ENCODE results near the gene NMRAL1.

NMRAL1 gene

DNA sequence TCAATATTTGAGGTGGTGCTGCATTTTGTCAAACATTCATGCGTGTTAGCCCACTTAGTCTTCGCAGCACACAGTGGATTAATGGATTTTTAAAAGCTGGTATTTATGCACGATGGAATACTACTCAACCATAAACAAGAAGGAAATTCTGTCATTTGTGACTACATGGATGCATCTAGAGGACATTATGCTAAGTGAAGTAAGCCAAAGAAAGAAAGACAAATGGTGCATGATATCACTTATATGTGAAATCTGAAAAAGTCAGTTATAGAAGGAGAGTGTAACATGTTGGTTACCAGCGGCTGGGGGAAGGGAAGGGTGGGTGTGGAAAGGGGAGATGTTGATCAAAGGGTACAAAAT lies 24.8 kb upstream of the NMRAL1 start:
- TF ChIP-seq, protein P1, sequence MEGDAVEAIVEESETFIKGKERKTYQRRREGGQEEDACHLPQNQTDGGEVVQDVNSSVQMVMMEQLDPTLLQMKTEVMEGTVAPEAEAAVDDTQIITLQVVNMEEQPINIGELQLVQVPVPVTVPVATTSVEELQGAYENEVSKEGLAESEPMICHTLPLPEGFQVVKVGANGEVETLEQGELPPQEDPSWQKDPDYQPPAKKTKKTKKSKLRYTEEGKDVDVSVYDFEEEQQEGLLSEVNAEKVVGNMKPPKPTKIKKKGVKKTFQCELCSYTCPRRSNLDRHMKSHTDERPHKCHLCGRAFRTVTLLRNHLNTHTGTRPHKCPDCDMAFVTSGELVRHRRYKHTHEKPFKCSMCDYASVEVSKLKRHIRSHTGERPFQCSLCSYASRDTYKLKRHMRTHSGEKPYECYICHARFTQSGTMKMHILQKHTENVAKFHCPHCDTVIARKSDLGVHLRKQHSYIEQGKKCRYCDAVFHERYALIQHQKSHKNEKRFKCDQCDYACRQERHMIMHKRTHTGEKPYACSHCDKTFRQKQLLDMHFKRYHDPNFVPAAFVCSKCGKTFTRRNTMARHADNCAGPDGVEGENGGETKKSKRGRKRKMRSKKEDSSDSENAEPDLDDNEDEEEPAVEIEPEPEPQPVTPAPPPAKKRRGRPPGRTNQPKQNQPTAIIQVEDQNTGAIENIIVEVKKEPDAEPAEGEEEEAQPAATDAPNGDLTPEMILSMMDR (IDR thresholded peaks at IDR 0.05; ENCODE audit: unreplicated experiment in 3 of 3) = no peak
- Mint-ChIP-seq H3K27ac (no peak overlapping the region), H3K9me3 (no peaks in the 10 kb centered on the region), H3K4me3 (no peak overlapping the region), H3K36me3 (ENCODE audit: low read depth) (no peaks in the 10 kb centered on the region), H3K4me1 (peaks cover 23% of the 10 kb centered on the region), H3K27me3 (ENCODE audit: low read depth) (no peaks in the 10 kb centered on the region)

DNA sequence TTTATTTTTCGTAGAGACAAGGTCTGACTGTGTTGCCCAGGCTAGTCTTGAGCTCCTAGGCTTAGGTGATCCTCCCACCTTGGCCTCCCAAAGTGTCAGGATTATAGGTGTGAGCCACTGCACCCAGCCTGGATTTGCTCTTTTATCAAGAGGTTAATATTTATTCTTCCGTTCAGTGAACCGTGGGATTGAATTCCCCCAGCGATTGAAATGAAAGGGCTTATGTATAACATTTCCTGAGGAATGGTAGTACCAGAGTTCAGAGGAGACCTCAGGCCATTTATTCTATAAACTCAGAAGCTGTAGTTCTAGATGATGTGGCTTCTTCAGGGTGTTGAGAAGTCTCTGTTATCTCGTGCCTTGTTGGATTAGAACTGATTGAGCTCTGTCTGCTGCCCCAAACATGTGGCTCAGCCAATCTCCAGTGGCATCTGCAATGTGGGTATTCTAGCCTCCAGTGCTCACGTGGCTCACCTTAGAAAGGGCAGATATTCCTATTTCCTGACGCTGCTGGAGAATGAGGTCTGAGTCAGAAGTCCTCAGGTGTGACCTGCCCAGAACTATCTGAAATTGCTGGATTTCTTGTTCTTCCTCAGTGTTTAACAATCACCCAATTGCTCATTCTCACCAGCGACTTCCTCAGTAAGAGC lies 24.2 kb upstream of the NMRAL1 start:
- Mint-ChIP-seq H3K27me3 (ENCODE audit: low read depth) (no peaks in the 10 kb centered on the region), H3K9me3 (no peaks in the 10 kb centered on the region), H3K4me1 (peaks cover 23% of the 10 kb centered on the region), H3K36me3 (ENCODE audit: low read depth) (no peaks in the 10 kb centered on the region), H3K4me3 (no peak overlapping the region), H3K27ac (peak overlapping the region; percentile 13 to 67 (median 31))
- TF ChIP-seq, protein P1 (IDR thresholded peaks at IDR 0.05; ENCODE audit: unreplicated experiment in 3 of 3) = no peak

DNA sequence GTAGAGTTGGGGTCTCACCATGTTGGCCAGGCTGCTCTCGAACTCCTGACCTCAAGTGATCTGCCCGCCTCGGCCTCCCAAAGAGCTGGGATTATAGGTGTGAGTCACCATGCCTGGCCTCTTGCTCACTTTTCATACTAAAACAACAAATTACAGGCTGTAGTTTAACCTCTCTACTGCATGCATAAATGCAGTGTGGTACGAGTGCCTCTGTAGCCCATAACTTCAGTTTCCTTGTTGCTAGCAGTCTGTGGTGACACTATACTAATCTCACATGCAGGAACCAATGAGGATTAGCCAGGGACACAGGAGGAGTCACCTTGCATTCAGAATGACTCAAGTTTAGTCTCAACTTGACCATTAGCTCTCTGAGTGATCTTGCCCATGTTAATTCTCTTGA lies 21.9 kb upstream of the NMRAL1 start:
- no peaks in the 10 kb centered on the region for H3K9me3 Mint-ChIP-seq
- H3K4me1 Mint-ChIP-seq = peaks cover 22% of the 10 kb centered on the region
- no peaks in the 10 kb centered on the region for H3K27me3 Mint-ChIP-seq (ENCODE audit: low read depth)
- H3K27ac Mint-ChIP-seq = no peak overlapping the region
- TF ChIP-seq, protein P1 (IDR thresholded peaks at IDR 0.05; ENCODE audit: unreplicated experiment in 3 of 3) = no peak
- no peaks in the 10 kb centered on the region for H3K36me3 Mint-ChIP-seq (ENCODE audit: low read depth)
- no peak overlapping the region for H3K4me3 Mint-ChIP-seq

DNA sequence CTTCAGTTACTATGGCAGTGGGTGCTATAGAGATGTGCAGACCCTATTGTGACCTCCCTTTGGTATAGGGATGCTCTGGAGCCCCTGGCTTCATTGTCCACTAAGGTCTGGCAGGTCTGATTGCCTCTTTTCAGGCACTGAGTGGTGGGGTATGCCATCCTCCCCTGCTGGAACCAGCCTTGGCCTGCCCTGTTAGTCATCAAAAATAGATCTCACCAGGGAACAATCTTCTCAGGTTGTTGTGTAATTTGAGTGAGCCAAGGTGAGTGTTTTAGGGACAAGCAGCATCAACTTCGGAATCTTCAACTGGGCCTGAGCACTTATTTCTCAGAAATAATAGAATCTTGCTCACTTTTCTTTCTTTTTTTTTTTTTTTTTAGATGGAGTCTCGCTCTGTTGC lies 21.3 kb upstream of the NMRAL1 start:
- H3K36me3 Mint-ChIP-seq (ENCODE audit: low read depth) = no peaks in the 10 kb centered on the region
- no peak overlapping the region for H3K27ac Mint-ChIP-seq
- no peaks in the 10 kb centered on the region for H3K27me3 Mint-ChIP-seq (ENCODE audit: low read depth)
- TF ChIP-seq, protein P1 (IDR thresholded peaks at IDR 0.05; ENCODE audit: unreplicated experiment in 3 of 3) = no peak
- no peak overlapping the region for H3K4me3 Mint-ChIP-seq
- H3K4me1 Mint-ChIP-seq = peaks cover 16% of the 10 kb centered on the region
- no peaks in the 10 kb centered on the region for H3K9me3 Mint-ChIP-seq

DNA sequence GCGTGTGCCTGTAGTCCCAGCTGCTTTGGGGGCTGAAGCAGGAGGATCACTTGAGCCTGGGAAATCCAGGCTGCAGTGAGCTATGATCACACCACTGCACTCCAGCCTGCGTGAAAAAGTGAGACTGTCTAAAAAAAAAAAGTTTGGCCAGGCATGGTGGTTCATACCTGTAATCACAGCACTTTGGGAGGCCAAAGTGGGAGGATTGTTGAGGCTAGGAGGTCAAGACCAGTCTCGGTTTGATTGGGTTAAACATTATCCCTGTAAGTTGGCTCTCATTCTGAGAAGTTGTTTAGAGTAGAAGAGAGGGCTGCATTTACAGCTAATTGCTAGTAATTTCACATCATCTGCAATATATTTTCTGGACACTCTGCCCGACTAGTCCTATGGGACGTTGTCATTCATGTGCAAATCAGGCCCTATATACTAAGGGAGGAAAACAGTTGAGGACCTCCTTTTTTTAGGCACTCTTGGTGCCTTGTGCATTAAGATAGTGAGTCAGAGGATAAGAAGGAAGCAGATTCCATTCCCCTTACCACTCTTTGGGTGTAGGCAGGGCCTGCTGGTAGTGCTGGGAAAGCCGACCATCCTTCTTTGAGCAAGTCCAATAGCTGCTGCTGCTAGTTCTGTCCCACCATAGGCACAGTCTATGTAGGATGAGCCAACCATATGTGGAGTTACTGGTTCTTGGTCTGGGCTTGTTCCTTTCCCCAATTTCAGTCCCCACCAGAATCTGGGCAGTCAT lies 20.5 kb upstream of the NMRAL1 start:
- Mint-ChIP-seq H3K4me1 (peaks cover 10% of the 10 kb centered on the region), H3K9me3 (no peaks in the 10 kb centered on the region), H3K27ac (no peak overlapping the region), H3K4me3 (no peak overlapping the region), H3K36me3 (ENCODE audit: low read depth) (no peaks in the 10 kb centered on the region), H3K27me3 (ENCODE audit: low read depth) (no peaks in the 10 kb centered on the region)
- TF ChIP-seq, protein P1 (IDR thresholded peaks at IDR 0.05; ENCODE audit: unreplicated experiment in 3 of 3) = no peak

DNA sequence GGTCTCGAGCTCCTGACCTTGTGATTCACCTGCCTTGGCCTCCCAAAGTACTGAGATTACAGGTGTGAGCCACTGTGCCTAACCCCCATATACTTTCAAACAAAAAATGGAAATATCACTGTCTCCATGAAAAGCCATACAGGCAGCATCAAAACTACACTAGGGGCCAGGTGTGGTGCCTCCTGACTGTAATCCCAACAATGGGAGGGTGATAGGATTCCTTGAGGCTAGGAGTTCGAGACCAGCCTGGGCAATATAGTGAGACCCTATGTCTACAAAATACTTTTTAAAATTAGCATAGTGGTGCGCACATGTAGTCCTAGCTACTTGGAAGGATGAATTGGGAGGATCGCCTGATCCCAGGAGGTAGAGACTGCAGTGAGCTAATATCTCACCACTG lies 17.5 kb upstream of the NMRAL1 start:
- Mint-ChIP-seq H3K27ac (no peak overlapping the region), H3K4me1 (peaks cover 6% of the 10 kb centered on the region), H3K27me3 (ENCODE audit: low read depth) (no peaks in the 10 kb centered on the region), H3K9me3 (no peaks in the 10 kb centered on the region), H3K4me3 (no peak overlapping the region), H3K36me3 (ENCODE audit: low read depth) (peaks cover 7% of the 10 kb centered on the region)
- TF ChIP-seq, protein P1 (IDR thresholded peaks at IDR 0.05; ENCODE audit: unreplicated experiment in 3 of 3) = no peak
